Cardiac septum (tissue), 1 donor: Measurements from ENCODE around the gene BMPR1A. TPM values are rescaled to one million over a fixed set of nuclear protein-coding genes. Genes with fewer than 3 reads are reported as not detected.

Experiments
- DNase-seq: peaks from one replicate; pipeline ENCODE4 v3.0.0-alpha.2; 2020; ENCODE audit warnings: low spot score
- intact Hi-C: fragments of 100-400 bp; cut with DNase I; formaldehyde crosslinking; loops from one replicate; pipeline ENCODE4 v1.14.0; 2022
- long read RNA-seq: library from polyadenylated mRNA; unstranded; transcript quantifications from one replicate; pipeline ENCODE4 v2.0.0, GENCODE V29; 2021
- total RNA-seq: library from RNA; stranded (reverse); fragmentation: NEBNext Ultra II Directional; extraction: Animal tissue kit (Norgen Biotek cat#: 25700); gene quantifications from one replicate; pipeline ENCODE4 v1.2.1, GENCODE V29; 2021
- donor health status: DM: no; HTN: no; CAD: no.

The BMPR1A gene
- total RNA-seq = 60.0 TPM
- long read RNA-seq, full-length matches to known transcripts = 17 of 45 reads
- long read RNA-seq, partial matches to known transcripts = 5 of 45 reads
- long read RNA-seq, other reads (novel, unspliced or antisense) = 23 of 45 reads

GRCh38 chr10:86756511-86757112 is at the start of gene BMPR1A:
BMPR1A (plus strand) TSS chr10:86756619; CDS start chr10:86876019, 119,400 bp downstream.
- intact Hi-C loops = loop anchor here (1.0 to 2.0 kb wide), 2 partner anchors 45 to 144 kb away; no protein-coding TSS in a partner anchor
- no peak for DNase-seq

DNA sequence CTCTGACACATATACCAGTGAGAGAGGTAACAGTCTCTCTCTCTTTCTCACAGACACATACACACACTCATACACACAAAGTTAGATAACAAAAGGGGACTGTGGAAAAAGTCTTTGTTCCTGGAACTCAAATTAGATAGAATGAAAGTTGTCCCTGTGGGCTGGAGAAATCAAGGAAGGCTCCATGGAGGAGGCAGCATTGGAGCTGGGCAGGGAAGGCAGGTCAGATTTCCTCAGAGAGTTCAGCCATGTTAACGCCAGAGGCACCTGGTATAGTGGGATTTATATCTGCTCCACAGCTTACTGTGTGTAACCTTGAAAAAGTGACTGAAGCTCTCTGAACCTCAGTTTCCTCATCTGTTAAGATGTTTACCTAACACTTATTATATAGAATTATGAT is 49.4 kb upstream of the BMPR1A start:
- DNase-seq = no peak
- intact Hi-C loops = no loop called here

DNA sequence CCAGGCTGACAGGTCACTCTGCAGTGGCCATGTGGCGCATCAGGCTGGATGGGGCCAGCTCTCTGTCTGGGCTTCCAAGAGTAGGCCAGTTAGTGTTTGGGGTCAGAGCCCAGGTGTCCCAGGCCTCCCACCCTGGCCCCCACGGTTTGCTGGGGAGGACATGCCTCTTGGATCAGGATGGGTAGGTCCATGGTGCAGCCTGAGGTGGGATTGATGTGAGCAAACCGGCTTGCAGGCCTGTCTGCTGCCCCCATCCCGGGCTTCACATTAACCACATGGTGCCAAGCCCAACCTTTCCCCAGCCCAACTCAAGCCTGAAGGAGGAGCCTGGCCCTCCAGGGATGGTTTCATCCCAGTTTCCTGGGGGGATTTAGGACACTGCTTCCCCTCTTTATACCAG is 48.9 kb upstream of the BMPR1A start:
- no peak for DNase-seq
- intact Hi-C loops = no loop called here

GRCh38 chr10:86708068-86708782 is 48.2 kb upstream of the BMPR1A start:
- intact Hi-C loops = no loop called here

GRCh38 chr10:86708783-86709380 is 47.5 kb upstream of the BMPR1A start:
- intact Hi-C loops = no loop called here

More at GRCh38 chr10:86708068-86708782, 48.2 kb upstream of the BMPR1A start:
- no peak for DNase-seq

GRCh38 chr10:86709396-86710185 is 46.8 kb upstream of the BMPR1A start:
- intact Hi-C loops = loop anchor here (2.0 kb wide), 1 partner anchor 191 kb away; no protein-coding TSS in a partner anchor
- DNase-seq = no peak

More at GRCh38 chr10:86708783-86709380, 47.5 kb upstream of the BMPR1A start:
- no peak for DNase-seq

DNA sequence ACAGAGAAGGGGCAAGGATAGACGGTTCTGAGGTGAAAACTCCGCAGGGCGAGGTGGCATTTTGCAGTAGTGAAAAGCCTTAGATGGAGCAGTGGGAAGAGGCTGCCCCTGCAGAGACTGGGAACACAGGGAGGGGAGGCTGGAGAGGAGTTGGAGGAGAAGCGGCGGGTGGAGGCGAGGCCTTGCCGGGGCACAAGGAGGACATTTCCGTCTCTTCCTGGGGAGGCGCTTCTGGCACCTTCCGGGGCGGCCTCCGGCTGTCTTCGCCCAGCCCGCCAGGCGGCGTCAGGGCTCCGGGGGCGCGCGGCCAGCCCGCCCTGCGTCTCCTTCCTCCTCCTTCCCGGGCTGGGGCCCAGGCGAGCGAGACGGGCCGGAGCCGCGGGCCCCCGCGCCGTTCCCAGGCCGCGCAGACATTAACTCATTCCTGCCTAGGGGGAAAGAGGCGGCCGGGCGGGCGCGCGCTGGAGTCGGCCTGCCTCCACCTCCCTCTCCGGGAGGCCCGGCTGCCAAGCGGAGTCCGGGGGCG is 45.4 kb upstream of the BMPR1A start:
- intact Hi-C loops = loop anchor here (1.0 to 2.0 kb wide), 2 partner anchors 45 to 190 kb away; partner anchors contain the start of gene BMPR1A
- DNase-seq = peak; percentile 91

DNA sequence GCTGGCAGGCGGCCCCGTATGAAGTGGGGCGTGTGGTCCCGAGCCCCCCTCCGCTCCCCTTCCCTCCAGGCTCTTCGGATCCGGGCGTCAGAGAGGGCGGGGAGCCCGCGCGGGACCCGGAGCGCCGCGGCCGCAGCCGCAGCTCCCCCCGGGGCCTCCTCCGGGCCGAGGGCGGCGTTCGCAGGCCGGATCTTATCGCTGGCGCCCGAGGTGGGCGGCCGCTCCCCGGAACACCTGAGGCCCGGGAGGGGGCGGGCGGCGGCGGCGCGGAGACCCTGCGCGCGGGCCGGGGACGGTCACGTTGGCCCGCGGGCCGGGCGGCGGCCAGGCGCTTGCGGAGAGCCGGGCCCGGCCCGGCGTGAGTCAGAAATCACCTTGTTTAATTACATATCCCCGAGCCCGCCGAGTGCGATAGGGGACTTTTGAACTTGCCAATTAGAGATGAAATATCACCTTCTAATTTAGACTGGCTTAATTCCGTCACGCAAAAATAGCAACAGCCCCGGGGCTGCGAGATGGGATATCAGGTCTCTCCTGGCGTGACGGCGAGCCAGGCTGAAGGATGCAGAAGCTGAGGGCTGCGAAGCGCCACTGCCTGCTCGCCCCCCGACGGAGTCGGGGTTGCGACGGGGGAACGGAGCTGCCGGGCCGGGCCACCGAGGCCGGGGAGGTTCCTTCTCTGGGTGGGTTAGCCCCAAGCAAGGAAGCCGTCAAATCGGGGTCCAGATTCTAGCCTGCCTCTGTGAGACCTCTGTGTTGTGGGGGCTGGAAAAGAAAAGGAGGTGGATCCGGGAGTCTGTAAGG is 44.7 kb upstream of the BMPR1A start:
- no peak for DNase-seq
- intact Hi-C loops = loop anchor here (1.0 to 2.0 kb wide), 2 partner anchors 45 to 189 kb away; partner anchors contain the start of gene BMPR1A

DNA sequence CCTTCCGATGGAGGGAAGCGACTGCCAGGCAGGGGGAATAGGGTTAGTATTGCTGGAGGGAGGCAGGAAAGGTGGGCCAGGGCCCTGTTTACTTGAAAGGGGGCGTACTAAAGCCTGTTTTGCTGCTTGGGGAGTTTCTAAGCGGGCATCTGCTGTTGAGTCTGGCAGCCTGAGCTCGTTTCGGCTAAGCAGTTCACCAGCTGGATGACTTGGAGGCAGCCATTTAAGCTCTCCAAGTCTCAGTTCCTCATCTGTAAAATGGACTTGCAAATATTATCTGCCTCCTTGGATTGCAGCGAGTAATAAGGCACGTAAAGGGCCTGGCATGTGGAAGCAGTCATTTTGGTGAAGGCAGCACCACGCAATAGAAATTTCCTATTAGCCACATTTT is 44.1 kb upstream of the BMPR1A start:
- intact Hi-C loops = no loop called here
- DNase-seq = no peak

DNA sequence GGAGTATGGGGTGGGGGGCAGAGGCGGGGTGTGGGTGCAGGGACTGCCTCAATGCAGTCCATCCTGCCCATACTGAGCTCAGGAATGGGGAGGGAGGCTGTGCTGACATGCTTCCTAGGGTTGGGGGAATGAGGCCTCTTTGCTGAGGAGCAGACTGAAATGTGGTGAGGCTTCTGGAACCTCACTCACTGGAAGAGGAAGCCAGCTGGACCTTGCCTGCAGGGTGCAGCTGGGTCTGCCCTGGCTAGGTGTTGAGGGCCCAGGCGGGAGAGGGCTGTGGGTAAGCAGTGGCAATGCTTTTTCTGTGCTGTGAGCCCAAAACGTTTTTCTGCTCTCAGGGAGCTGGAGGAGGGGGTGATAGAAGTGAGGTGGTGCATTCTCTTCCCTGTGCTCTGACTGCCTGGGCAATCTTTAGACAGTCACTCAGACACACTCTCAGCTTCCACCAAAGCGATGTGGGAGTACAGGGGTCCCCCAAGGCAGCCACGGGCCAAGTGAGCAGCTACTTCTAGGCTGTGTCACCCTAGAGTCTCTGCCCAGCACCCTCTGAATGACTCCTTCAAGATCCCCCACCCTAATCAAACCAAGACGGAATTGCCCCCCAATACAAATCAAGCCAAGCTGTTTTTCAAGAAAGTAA is 41.1 kb upstream of the BMPR1A start:
- intact Hi-C loops = no loop called here
- peak; percentile 69 for DNase-seq

DNA sequence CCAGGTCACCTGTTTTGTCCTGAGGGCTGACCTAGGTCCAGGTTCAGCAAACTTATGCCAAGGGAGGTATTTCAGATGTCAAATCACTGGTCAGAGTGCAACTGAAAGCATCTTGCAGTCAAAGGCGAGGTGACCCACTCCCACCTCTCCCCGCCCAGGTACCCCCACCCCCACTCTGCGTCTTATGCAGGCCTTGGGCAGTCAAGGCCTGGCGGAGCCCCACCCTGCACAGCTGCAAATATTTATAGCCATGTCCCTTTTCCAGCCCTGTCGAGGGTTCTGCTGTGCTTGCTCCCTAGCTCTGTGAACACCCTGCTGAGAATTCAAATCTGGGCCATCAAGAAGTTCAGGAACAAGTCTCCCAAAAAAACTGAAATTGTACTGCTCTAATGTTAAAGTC is 40.6 kb upstream of the BMPR1A start:
- DNase-seq = peak; percentile 54
- intact Hi-C loops = no loop called here

DNA sequence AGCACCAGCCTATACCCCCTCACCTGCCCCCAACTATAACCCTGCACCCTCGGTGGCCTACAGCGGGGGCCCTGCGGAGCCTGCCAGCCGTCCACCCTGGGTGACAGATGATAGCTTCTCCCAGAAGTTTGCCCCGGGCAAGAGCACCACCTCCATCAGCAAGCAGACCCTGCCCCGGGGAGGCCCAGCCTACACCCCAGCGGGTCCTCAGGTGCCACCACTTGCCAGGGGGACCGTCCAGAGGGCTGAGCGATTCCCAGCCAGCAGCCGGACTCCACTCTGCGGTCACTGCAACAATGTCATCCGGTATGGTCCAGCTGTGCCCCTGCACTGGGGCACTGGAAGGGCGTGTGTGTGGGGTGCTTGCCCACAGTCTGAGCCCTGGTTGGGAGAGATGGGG is 40.0 kb upstream of the BMPR1A start:
- DNase-seq = peak; percentile 68
- intact Hi-C loops = no loop called here

- DNase-seq = peak; percentile 74
- intact Hi-C loops = no loop called here
Measured at GRCh38 chr10:86718556-86718955, 37.9 kb upstream of the BMPR1A start.

GRCh38 chr10:86721232-86721631 is 35.2 kb upstream of the BMPR1A start:
- DNase-seq = peak; percentile 17
- intact Hi-C loops = no loop called here

DNA sequence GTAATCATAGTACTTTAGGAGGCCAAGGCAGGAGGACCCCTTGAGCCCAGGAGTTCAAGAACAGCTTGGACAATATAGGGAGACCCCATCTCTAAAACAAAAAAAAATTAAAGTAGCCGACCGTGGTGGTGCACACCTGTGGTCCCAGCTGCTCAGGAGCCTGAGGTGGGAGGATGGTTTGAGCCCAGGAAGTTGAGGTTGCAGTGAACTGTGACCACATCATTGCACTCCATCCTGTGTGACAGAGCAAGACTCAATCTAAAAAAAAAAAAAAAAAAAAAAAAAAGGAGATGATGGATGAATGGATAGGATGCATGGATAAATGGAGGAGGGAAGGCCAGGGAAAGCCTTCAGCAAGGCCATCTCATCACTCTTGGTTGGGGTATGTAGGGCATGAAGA is 33.4 kb upstream of the BMPR1A start:
- DNase-seq = no peak
- intact Hi-C loops = no loop called here

- no peak for DNase-seq
- intact Hi-C loops = no loop called here
Measured at GRCh38 chr10:86724445-86724844, 32.0 kb upstream of the BMPR1A start.

DNA sequence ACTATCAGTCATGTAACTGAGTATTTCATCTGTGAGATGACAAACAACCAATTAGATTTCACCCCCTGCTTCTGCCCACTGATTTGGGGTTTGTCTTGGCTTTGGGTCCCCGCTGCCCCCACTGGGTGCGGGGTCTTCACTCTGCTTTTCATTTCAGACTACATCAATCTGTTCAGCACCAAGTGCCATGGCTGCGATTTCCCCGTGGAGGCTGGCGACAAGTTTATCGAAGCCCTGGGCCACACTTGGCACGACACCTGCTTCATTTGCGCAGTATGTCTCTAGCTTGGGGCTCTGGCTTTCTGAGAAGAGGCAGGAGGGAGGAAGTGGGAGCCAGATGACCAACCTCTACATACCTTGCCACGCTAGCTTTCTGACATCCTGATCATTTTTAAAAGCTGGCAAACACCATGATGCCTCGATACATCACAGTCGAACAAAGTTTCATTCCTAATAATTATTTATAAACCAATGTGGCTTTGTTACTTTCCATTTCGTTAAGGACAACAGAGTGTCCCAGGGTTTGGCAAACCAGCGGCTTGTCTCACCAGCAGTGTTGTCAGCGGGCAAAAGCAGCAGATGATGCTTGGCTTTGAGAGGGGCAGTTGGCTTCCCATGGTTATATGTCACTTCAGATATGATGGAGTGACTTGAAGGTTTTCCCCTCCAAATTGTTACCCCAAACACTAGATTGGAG is 30.3 kb upstream of the BMPR1A start:
- intact Hi-C loops = no loop called here
- DNase-seq = no peak

DNA sequence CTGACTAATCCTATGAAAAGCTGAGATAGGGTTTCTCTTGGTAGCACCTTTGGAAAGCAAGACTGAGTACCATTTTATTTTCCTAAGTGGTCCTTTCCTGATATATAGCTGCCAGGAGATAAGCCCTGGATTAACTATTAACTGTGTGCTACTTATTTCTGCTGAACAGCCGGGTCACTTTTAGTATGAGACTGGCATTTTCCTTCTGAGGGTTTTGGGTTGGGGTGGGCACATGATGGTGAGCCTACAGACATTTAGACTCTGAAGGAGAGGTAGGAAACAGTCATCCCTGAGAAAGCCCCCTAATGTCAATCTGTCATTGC is 29.8 kb upstream of the BMPR1A start:
- intact Hi-C loops = no loop called here
- DNase-seq = no peak
